CD4-positive, alpha-beta T cell treated with Interleukin-15 for 1 hour (primary cell): ENCODE data around the gene SMCR8.
A peak's percentile ranks its signal among the peaks of the same experiment; 100 is the strongest.
"Not testable (repeated sequence)": the region's sequence is repeated elsewhere in the genome, so short reads cannot be mapped to it uniquely, and the experiment has no call there.

Experiments used
- DNase-seq: peaks from one replicate; pipeline ENCODE4 v3.0.0-alpha.2; 2020

Gene SMCR8, protein sequence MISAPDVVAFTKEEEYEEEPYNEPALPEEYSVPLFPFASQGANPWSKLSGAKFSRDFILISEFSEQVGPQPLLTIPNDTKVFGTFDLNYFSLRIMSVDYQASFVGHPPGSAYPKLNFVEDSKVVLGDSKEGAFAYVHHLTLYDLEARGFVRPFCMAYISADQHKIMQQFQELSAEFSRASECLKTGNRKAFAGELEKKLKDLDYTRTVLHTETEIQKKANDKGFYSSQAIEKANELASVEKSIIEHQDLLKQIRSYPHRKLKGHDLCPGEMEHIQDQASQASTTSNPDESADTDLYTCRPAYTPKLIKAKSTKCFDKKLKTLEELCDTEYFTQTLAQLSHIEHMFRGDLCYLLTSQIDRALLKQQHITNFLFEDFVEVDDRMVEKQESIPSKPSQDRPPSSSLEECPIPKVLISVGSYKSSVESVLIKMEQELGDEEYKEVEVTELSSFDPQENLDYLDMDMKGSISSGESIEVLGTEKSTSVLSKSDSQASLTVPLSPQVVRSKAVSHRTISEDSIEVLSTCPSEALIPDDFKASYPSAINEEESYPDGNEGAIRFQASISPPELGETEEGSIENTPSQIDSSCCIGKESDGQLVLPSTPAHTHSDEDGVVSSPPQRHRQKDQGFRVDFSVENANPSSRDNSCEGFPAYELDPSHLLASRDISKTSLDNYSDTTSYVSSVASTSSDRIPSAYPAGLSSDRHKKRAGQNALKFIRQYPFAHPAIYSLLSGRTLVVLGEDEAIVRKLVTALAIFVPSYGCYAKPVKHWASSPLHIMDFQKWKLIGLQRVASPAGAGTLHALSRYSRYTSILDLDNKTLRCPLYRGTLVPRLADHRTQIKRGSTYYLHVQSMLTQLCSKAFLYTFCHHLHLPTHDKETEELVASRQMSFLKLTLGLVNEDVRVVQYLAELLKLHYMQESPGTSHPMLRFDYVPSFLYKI

DNA sequence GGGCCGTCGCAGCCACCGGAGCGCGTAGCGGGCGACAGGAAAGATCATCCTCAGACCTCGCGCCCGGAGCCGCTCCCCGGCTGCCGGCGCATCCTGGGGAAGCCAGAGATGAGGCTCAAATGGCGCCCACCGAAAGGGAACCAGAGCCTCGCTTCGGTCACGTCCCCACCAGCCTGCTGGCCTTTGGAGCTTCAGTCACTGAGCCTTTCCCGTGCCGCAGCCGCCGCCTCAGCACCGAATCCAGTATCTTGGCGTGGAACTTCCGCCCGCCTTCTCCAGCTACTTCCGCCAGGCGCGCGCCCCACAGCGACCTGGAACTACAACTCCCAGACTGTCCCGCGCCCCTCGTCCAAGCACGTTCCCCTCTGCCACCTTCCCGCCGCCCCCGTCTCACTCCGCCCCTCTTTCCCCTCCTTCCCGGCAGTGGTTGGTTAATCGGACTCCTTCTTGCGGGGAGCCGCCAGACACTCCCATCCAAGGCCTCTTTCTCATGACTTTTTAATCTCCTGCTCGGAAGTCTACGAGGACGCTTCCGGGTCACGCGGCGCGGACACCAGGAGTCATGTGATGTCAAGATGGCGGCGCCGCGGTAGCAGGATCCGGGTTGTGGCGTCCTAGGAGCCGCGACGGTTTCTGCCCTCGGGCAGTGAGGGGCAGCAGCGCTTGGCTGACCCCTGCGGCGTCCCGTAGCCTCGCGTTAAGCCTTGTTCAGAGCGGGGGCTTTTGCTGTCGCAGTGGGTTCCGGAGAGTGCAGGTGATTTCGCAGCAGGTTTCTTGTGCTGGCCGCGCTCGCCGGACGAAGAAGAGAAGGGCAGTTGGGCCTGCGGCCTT, at the start of gene SMCR8, which contains the start of gene TOP3A:
TSS of gene SMCR8 (plus strand) at position 563 of the 831 bp plus-strand sequence. CDS start 497 bp downstream, outside the sequence.
TSS of gene TOP3A (minus strand) at position 264 of the 831 bp plus-strand sequence. CDS start at position 48, 216 bp downstream.
- peak; percentile 98 for DNase-seq

DNA sequence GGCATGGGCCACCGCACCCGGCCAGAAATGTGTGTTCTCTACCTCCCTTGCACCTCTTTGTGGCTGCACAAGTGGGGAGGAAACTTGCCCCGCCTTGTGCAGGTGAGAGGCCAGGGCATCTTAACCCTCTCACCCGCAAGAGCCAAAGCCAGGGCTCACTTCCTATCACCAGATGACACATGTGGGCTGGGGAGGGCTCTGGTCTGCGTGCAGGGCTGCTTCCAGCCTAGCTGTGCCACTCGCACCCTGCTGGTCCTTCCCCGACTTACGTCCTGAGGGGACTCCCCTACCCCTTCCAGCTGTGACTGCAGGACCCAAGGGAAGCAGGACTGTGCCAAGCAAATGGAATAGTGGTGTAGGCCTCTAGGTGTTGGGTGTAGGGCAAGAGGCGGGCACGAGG, 47.7 kb upstream of the SMCR8 start:
- DNase-seq = no peak

DNA sequence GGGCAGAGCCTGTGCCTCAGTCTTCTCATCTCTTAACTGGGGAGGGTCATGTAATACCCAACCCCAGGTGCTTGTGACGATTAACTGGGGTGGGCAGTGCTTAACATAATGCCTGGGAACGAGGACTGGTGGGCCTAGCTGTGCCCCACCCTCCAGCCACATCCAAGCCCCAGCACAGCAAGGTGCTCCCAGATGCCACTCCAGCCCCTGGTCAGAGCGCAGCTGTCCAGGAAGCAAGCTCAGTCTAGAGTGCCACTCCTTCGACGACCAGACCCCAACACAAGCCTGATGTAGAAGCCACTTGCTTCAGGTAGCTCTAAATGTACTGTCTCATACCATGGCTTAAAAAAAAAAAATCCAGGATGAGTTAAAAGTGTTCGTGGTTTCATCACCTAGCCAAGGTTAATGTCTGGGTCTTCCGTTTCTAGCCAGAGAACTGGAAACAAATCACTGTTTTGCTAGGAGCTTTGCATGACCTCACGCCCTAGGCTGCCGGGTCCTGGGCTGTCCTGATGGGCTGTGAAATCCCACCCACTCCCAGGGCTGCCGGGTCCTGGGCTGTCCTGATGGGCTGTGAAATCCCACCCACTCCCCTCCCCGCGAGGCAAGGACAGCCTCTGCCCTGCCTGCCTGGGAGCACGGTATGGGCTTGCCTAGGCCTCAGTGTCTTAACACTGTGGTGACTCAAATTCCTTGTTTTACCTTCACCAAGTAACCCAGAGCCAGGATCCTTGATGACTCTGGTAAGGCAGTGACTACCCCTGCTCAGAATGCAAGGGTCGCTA, 47.0 kb upstream of the SMCR8 start:
- DNase-seq = no peak

DNA sequence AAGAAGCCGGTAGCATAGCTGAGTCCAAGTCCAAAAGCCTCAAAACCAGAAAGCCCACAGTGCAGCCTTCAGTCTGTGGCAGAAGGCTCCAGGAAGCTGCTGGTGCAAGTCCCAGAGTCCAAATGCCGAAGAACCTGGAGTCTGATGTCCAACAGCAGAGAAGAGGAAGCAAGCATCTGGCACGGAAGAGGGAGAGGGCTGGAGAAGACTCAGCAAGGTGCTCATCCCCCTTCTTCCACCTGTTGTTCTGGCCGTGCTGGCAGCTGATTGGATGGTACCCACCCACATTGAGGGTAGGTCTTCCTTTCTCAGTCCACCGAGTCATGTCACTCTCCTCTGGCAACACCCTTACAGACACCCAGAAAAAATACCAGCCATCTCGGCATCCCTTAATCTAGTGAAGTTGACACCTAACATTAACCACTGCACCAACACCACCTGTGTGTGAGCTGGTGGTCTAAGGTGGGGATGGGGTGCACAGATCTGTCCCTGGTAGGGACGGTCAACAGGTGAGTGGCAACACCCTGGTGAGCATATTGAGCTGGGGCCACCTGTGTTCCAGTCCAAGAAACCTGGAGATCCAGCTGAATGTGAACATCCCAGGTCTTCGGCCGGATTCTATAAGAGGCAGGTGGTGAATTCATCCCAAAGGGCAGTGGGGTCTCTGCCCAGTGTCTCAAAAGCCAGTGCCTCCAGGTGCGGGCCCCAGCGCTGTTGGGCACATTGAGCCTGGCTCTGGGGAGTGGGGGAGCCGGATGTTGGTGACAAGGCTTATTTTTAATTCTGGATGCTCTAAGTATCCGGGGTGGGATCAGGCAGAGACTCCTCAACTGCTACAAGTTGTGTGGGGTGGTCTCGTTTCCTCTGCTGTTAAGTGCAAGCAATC, 44.8 kb upstream of the SMCR8 start:
- DNase-seq = no peak

DNA sequence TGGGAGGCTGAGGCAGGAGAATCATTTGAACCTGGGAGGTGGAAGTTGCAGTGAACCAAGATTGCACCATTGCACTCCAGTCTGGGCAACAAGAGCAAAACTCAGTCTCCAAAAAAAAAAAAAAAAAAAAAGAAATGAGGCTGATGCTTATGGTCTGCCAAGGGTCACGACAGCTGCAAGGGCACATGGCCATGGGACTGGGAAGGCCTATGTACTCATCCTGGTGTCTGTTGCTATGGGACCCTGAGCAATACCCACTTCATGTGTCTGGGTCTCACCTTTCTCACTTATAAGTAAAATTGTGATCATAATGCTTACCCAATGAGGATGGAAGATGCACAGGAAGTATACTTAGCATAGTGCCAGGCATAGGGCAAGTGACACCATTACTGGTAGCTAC, 38.0 kb upstream of the SMCR8 start:
- DNase-seq = no peak

DNA sequence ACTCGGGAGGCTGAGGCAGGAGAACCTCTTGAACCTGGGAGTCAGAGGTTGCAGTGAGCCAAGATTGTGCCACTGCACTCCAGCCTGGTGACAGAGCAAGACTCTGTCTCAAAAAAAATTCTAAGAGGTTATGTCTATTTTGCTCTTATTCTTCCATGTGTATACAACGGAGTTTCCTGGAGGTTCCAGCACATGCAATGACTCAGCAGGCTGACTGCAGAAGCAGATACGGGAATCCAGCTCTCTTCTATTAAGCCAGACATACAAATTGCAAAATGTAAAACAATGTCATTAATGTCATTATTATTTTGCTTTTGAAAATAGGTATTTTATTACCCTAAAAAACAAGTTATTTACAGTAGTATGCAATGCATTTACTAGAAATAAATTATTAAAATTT, 36.2 kb upstream of the SMCR8 start:
- DNase-seq = no peak

DNA sequence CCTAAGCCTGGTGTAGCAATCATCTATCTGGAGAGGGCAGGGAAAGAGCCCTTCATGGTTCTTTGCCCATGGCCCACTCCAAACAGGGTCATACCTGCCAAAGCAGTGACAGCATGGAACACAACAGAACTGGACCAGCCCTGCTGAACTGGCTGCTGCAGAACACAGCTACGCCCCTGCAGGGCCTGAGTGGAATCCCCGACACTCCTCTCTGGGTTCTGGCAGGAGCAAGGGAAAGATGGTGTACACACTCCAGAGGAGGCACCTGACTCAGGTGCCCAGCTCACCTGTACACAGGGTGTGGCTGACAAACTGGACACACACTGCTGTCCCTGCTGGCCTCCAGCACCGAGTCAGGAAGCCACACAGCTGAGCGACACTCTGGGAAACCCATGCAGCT, 34.8 kb upstream of the SMCR8 start:
- no peak for DNase-seq

DNA sequence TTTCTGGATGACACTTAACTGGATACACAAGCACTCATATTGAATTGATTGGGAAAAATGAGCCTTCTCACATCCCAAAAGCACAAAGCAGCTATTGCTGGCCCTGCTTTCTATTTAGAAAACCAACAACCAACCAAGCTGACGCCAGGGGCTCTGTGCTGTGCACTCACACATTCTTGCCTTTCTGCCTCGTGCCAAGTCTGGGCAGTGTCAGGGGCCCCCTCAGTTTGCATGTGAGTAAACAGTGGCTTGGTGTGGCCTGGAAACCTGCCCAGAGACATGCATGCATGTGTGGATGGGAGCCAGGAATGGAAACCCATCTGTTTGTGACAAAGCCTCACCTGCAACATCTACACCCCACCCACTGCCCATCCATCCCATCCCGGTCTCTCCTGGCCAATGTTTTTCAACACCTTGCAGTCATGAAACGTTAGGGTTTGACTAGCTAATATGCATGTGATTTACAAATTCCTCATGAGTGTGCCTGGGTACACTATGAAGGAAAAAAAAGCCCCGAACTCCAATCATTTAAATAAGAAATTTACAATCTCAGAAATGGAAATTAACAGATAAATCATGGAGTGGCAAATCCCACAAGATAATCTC, 34.2 kb upstream of the SMCR8 start:
- no peak for DNase-seq

DNA sequence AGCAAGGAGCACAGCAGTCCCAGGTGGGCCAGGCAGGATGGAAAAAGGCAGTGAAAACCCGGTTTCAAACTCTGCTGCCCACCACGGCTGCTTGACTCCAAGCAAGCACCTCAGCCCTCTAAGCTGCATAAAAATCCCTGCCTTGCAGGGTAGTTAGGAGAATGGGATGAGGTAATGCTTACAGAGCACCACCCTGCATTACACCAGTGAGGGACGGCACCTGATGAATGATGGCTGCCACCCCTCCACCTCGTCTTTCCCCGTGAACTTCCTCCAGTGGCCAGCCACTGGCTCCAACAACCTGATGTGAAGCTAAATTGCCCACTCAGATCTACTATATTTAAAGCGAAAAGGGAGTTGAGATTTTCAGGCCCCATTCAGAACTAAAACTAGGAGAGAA, 33.3 kb upstream of the SMCR8 start:
- no peak for DNase-seq

DNA sequence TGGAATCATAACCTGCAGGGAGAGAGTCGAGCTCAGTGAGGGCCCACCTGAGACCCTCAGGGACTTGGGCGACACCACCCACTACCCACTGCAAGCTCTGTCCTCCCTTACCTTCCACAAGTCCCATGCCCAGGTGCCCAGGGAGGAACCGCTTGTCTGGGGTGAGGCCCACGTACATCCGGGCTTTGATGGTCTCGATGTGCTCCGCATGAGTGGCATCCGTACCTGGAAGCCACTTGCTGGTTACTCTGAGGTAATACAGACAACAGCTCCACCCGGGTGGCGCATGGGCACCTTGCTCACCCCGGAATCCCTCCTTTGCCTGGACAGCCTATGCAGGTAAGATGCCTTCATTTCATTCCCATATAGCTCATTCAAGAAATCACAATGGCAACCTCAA, 29.8 kb upstream of the SMCR8 start:
- DNase-seq = no peak

DNA sequence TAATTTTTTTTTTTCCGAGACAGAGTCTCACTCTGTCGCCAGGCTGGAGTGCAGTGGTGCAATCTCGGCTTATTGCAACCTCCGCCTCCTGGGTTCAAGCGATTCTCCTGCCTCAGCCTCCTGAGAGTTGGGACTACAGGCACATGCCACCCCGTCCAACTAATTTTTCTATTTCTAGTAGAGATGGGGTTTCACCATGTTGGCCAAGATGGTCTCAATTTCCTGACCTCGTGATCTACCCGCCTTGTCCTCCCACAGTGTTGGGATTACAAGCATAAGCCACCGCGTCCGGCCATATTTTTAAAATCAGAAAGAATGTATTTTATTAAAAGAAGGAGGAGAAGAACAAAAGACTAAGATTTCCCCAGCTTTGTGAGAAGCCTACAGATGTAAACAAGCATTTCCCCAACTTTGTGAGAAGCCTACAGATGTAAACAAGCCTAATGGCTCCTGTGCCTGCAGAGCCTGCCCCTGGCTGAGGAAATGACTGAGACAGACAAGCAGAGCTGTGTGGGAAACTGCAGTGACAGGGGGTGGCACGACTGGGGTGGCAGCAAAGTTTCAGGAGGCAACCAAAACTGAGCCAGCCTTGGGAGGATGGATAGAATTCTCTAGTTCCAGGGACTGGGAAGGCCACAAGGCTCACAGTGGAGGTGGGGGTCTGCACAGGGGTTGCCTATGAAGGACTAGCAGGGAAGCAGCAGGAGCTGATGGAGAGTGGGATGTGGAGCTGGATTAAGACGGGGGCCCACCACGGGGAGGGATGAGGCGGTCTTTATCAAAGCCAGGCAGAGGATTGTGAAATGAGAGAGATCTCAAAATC, 23.2 kb upstream of the SMCR8 start:
- DNase-seq = no peak

DNA sequence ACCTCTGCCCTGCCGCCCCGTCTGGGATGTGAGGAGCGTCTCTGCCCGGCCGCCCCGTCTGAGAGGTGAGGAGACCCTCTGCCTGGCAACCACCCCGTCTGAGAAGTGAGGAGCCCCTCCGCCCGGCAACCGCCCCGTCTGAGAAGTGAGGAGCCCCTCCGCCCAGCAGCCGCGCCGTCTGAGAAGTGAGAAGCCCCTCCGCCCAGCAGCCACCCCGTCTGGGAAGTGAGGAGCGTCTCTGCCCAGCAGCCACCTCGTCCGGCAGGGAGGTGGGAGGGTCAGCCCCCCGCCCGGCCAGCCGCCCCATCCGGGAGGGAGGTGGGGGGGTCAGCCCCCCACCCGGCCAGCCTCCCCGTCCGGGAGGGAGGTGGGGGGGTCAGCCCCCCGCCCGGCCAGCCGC, 17.0 kb upstream of the SMCR8 start:
- DNase-seq = not testable (repeated sequence)

DNA sequence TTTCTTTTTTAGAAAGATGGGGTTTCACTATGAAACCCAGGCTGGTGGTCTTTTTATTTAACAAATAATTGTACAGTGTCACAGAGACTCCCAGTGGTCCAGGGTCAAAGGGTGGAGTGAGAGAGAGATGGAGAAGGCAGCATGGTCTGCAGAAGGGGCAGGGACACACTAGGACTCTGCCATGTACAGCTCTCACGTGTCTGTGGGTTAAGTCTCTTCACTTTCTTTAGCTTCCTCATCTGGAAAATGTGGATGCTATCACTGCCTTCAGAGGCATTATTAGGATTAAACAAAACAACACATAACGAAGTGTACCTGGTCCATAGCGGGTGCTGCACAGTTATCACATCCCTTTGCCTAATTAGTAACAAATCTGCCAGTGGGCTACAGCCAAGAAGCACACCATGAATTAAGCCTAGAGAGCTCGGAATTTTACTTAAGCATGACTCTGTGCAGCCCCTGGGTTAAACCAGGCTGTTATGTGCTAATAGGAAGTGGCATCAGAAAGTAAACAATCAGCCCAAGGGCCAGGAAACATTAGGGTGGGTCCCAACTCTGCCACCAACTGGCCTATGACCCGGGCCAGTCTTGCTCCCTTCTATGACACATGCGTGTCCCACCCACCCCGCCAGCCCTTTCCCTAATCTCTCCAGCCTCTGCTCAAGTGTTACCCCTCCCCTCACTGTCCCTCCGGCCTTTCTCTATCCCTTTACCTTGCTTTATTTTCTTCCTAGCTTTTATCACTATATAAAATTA, 14.2 kb upstream of the SMCR8 start:
- DNase-seq = peak; percentile 34

DNA sequence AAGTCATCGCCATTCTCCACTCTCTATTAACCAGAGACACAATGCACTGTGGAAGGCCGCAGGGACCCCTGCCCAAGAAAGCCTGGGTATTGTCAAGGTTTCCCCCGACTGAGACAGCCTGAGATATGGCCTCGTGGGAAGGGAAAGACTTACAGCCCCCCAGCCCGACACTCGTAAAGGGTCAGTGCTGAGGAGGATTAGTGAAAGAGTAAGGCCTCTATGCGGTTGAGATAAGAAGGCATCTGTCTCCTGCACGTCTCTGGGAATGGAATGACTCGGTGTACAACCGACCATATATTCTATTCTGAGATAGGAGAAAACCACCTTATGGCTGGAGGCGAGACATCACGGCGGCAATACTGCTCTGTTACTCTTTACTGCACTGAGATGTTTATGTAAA, 11.9 kb upstream of the SMCR8 start:
- not testable (repeated sequence) for DNase-seq

DNA sequence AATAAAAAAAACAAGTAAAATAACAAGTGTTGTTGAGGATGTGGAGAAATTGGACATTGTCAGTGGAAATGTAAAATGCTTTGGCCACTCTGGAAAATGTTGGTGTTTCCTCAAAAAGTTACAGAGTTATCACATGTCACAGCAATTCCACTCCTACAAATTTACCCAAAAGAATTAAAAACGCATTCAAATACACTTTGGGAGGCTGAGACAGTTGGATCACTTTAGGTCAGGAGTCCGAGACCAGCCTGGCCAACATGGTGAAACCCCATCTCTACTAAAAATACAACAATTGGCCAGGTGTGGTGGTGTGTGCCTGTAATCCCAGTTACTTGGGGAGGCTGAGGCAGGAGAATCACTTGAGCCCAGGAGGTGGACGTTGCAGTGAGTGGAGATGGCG, 5.9 kb upstream of the SMCR8 start:
- no peak for DNase-seq

DNA sequence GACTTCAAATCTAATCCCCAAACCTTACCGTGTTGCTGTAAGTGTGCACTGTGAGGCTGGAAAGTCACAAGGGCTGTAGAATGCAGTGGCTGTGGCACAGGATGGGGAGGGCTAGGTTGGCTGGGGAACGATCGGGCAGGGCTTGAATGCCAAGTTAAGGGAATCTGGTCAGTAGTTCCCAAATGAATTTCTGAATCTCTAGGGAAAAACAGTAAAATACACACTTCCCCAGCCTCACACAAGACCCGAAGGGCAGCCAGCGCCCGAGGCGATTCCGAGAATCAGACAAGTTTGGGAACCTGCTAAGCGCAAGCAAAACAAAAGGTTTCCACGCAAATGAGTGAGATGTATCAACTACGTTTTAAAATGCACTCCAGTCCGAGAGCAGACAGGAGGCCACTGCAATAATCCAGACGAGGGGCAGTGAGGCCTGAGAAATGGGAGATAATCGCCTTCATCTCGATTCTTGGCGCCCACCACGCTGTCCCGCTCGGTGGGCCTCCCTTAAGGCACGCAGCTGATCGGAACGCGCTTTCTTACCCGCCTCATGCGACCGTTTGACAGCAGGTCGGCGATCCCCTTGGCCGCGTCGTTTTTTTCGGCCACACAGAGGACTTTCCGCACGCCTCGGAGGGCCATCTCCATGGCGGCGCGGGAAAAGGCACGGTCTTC, 898 bp upstream of the SMCR8 start:
- no peak for DNase-seq

DNA sequence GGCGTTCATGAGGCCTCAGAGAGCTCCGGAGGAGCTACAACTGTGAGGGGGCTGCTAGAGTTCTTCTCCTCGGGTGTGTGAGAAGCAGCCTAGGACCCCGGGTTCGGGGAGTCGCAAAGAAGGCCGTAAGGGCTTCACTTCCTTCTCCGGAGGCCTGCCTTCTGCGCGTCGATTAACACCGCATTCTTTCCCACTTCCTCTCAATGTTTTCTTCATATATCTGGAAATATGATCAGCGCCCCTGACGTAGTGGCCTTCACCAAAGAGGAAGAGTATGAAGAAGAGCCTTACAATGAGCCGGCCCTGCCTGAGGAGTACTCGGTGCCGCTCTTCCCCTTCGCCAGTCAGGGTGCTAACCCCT, 449 bp downstream of the SMCR8 start:
- DNase-seq = peak; percentile 65

DNA sequence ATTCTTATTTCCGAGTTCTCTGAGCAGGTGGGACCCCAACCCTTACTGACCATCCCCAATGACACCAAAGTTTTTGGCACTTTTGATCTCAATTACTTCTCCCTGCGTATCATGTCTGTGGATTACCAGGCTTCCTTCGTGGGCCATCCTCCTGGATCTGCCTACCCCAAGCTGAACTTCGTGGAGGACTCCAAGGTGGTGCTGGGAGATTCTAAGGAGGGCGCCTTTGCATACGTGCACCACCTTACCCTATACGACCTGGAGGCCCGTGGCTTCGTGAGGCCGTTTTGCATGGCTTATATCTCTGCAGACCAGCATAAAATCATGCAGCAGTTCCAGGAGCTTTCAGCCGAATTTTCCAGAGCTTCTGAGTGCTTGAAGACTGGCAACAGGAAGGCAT, 868 bp downstream of the SMCR8 start:
- no peak for DNase-seq
